HepG2 (cell line): Measurements from ENCODE around the gene RNPS1. TPM values are rescaled to one million over a fixed set of nuclear protein-coding genes. Genes with fewer than 3 reads are reported as not detected.

ENCODE experiments used
- ARID3A ChIP-seq: IDR thresholded peaks from 2 replicates; pipeline ENCODE4 v1.6.1; 2012; ENCODE audit warnings: low read depth, low read length, improper control_type of control experiment
- DBP ChIP-seq: sonication (generic); formaldehyde crosslinking; IDR thresholded peaks from 2 replicates; pipeline ENCODE4 v1.4.0; 2020; ENCODE audit warnings: missing genetic modification reagents; ENCODE audit errors: not compliant biosample characterization
- ELF3 ChIP-seq: IDR thresholded peaks from 2 replicates; pipeline ENCODE4 v1.6.1; 2016; ENCODE audit warnings: missing genetic modification reagents, missing compliant biosample characterization
- ELK4 ChIP-seq: sonication (generic); formaldehyde crosslinking; IDR thresholded peaks from 2 replicates; pipeline ENCODE4 v1.9.0; 2021; ENCODE audit warnings: missing genetic modification reagents, borderline replicate concordance
- EP300 ChIP-seq, 3 experiments: sonication (generic) in 1 of 3; formaldehyde crosslinking in 1 of 3; IDR thresholded peaks; 2 replicates each; pipeline versions ENCODE4 v1.5.1 to v1.6.1; 2011 to 2020; ENCODE audit warnings: low read depth in 2 of 3, low read length in 2 of 3, borderline replicate concordance in 1 of 3, improper control_type of control experiment in 1 of 3, mild to moderate bottlenecking in 1 of 3, missing genetic modification reagents in 1 of 3, moderate library complexity in 1 of 3
- HNRNPLL ChIP-seq: fragments of 200-400 bp; formaldehyde crosslinking; IDR thresholded peaks from 2 replicates; pipeline ENCODE4 v1.6.1; 2017; ENCODE audit warnings: mild to moderate bottlenecking, low read depth, low read length; ENCODE audit not compliant: poor library complexity, severe bottlenecking
- NR0B2 ChIP-seq: sonication (generic); formaldehyde crosslinking; IDR thresholded peaks from 2 replicates; pipeline ENCODE4 v1.4.0; 2020; ENCODE audit warnings: mild to moderate bottlenecking, missing genetic modification reagents
- SOX13 ChIP-seq, 3 experiments: fragments of 450-650 bp in 1 of 3; sonication (generic) in 1 of 3; formaldehyde crosslinking in 1 of 3; IDR thresholded peaks in 2 of 3; conservative IDR thresholded peaks in 1 of 3; 2 replicates each; pipeline versions ENCODE4 v1.5.0 to v1.6.1; 2016 to 2020; ENCODE audit warnings: antibody characterized with exemption in 1 of 3, mild to moderate bottlenecking in 1 of 3, missing compliant biosample characterization in 1 of 3, missing genetic modification reagents in 1 of 3, moderate library complexity in 1 of 3
- SRY ChIP-seq: sonication (generic); formaldehyde crosslinking; IDR thresholded peaks from 2 replicates; pipeline ENCODE4 v1.8.0; 2022; ENCODE audit warnings: mild to moderate bottlenecking, missing genetic modification reagents
- TCF7 ChIP-seq: sonication (generic); IDR thresholded peaks from 2 replicates; pipeline ENCODE4 v1.6.1; 2016; ENCODE audit warnings: antibody characterized with exemption, low read depth
- ZBTB10 ChIP-seq: sonication (generic); formaldehyde crosslinking; IDR thresholded peaks from 2 replicates; pipeline ENCODE4 v1.4.0; 2020; ENCODE audit warnings: missing genetic modification reagents, borderline replicate concordance
- ZBTB44 ChIP-seq: sonication (generic); formaldehyde crosslinking; IDR thresholded peaks from 2 replicates; pipeline ENCODE4 v1.4.0; 2020; ENCODE audit warnings: missing genetic modification reagents
- ZNF383 ChIP-seq: sonication (generic); formaldehyde crosslinking; IDR thresholded peaks from 2 replicates; pipeline ENCODE4 v1.4.0; 2020; ENCODE audit warnings: missing genetic modification reagents, mild to moderate bottlenecking, borderline replicate concordance
- ZSCAN5A ChIP-seq: sonication (generic); formaldehyde crosslinking; IDR thresholded peaks from 2 replicates; pipeline ENCODE4 v1.8.0; 2022; ENCODE audit warnings: mild to moderate bottlenecking, missing genetic modification reagents, borderline replicate concordance
- polyA plus RNA-seq, 8 experiments: library from polyadenylated mRNA; depleted of rRNA in 3 of 8; stranded (reverse) in 7 of 8; unstranded in 1 of 8; fragments of >200 nt; fragmentation: Illumina TruSeq in 4 of 8; extraction: Trizol in 4 of 8; gene quantifications; 2 replicates each; pipeline versions ENCODE4 v1.2.1 to v1.2.3, GENCODE V29; 2011 to 2016; ENCODE audit warnings: low read depth in 4 of 8, missing spikeins in 1 of 8, mixed read lengths in 1 of 8; ENCODE audit not compliant: insufficient read depth in 1 of 8
- total RNA-seq, 5 experiments: library from RNA; depleted of rRNA; stranded (reverse); fragments of >200 nt; fragmentation: Illumina TruSeq; extraction: Trizol; gene quantifications; 2 replicates each; pipeline ENCODE4 v1.2.3, GENCODE V29; 2016; ENCODE audit warnings: low read depth in 1 of 5

RNPS1 gene
- total and polyA plus RNA-seq, 2 of the 13 experiments (the other 11 are each of a cell fraction or from before 2014, with no cell fraction given), result 126 to 133 TPM

GRCh38 chr16:2205104-2205966, 62.6 kb downstream of the RNPS1 start, which contains the start of gene MLST8 (continued):
- TF ChIP-seq SOX13 (IDR thresholded peaks at IDR 0.05) (peak; percentile 18; the same call in 1 of the 2 replicates), SOX13 (CRISPR knock-in tag; conservative IDR thresholded peaks at IDR 0.05 in 1 of 2, IDR thresholded peaks at IDR 0.05 in 1 of 2) (peak in 1 of 2 experiments; percentile 17; a peak in 1 of 4 replicates), HNRNPLL (peak; percentile 95), ZSCAN5A (CRISPR knock-in tag) (0 out of 2 replicates have a peak, but pooled peaks have one; percentile 36), TCF7 (no peak), ARID3A (no peak), EP300 (IDR thresholded peaks at IDR 0.05; ENCODE audit: low read depth in 2 of 2, low read length in 2 of 2) (peak in 1 of 2 experiments; percentile 18; a peak in 1 of 4 replicates), EP300 (CRISPR knock-in tag; IDR thresholded peaks at IDR 0.05; ENCODE audit: borderline replicate concordance) (peak; percentile 35; the same call in 1 of the 2 replicates), ZBTB44 (no peak; the same call in 1 of the 2 replicates), NR0B2 (CRISPR knock-in tag) (peak; percentile 80; the same call in 1 of the 2 replicates), ELF3 (CRISPR knock-in tag) (0 out of 2 replicates have a peak, but pooled peaks have one; percentile 6), ZBTB10 (no peak), ELK4 (no peak), DBP (CRISPR knock-in tag) (no peak), SRY (CRISPR knock-in tag) (no peak), ZNF383 (no peak)
